HCT116 (cell line): ENCODE measurements around the gene AUTS2. TPM values are rescaled to one million over a fixed set of nuclear protein-coding genes. Genes with fewer than 3 reads are reported as not detected.

Experiments
- ATAC-seq: fragments of 200-7000 bp; cut with Tn5 transposase; 2 replicates; pipeline ENCODE4 v1.9.1; 2020; ENCODE audit warnings: mild to moderate bottlenecking, moderate library complexity
- BruUV-seq: library from RNA; stranded (reverse); fragments of 400-500 nt; replicated peaks from 2 replicates; lab custom pipeline; 2021; lab: Mats Ljungman, UMichigan
- CTCF ChIA-PET: fragments of 300-600 bp; sonication (Branson Sonifier 250); formaldehyde crosslinking; loops from one replicate; lab custom pipeline; 2021; ENCODE audit warnings: antibody characterized with exemption; lab: Charles Lee
- POLR2A ChIA-PET: fragments of 300-600, 350-600 bp; sonication (Branson Sonifier 250); formaldehyde crosslinking; loops from one replicate; lab custom pipeline; 2021; ENCODE audit warnings: antibody characterized with exemption; lab: Charles Lee
- RAD21 ChIA-PET, 2 experiments: fragments of 300-600 bp; sonication (Branson Sonifier 250); formaldehyde crosslinking; loops; one replicate each; lab custom pipeline; 2023; ENCODE audit warnings: low total read pairs in 2 of 2; ENCODE audit not compliant: uncharacterized antibody in 2 of 2, unreplicated experiment in 2 of 2, low non-redundant PET in 1 of 2; lab: Charles Lee
- DNase-seq: peaks from one replicate; pipeline ENCODE4 v3.0.0-alpha.2; 2010; ENCODE audit warnings: low read depth, low spot score
- H2AFZ ChIP-seq: fragments of 200-600 bp; shearing (Covaris generic), sonication (generic); 2 replicates; pipeline ENCODE4 v1.6.1; 2017; ENCODE audit warnings: low read depth, mixed run types, mixed read lengths, antibody characterized with exemption, low read length; ENCODE audit not compliant: poor library complexity, severe bottlenecking
- H3K27ac ChIP-seq: 2 replicates; pipeline ENCODE4 v1.5.1; 2012; ENCODE audit warnings: low read depth, low read length
- H3K27me3 ChIP-seq: fragments of 200-600 bp; sonication (generic); 2 replicates; pipeline ENCODE4 v1.6.1; 2016; ENCODE audit warnings: mixed run types, low read length, mixed read lengths; ENCODE audit not compliant: insufficient read depth
- H3K36me3 ChIP-seq, 2 experiments: fragments of 200-500 bp in 1 of 2; fragments of 200-600 bp in 1 of 2; sonication (Bioruptor generic) in 1 of 2; sonication (generic) in 1 of 2; 2 replicates each; pipeline versions ENCODE4 v1.5.1 to v1.6.1; 2014 to 2016; ENCODE audit warnings: low read length in 2 of 2, inconsistent platforms in 1 of 2, mixed read lengths in 1 of 2, mixed run types in 1 of 2; ENCODE audit not compliant: insufficient read depth in 2 of 2, control insufficient read depth in 1 of 2
- H3K4me1 ChIP-seq, 2 experiments: fragments of 200-600 bp in 1 of 2; sonication (generic) in 1 of 2; 2 replicates each; pipeline versions ENCODE4 v1.5.1 to v1.6.1; 2012 to 2017; ENCODE audit warnings: low read length in 2 of 2, inconsistent platforms in 1 of 2, mild to moderate bottlenecking in 1 of 2, mixed read lengths in 1 of 2, mixed run types in 1 of 2, moderate library complexity in 1 of 2; ENCODE audit not compliant: insufficient read depth in 2 of 2, control insufficient read depth in 1 of 2
- H3K4me2 ChIP-seq: fragments of 200-600 bp; sonication (generic); 2 replicates; pipeline ENCODE4 v1.6.1; 2017; ENCODE audit warnings: mixed run types, low read length, mixed read lengths
- H3K4me3 ChIP-seq, 2 experiments: fragments of 200-600 bp in 1 of 2; sonication (generic) in 1 of 2; replicated peaks in 1 of 2; 2 replicates each; pipeline ENCODE4 v1.5.1; 2011 to 2016; ENCODE audit warnings: low read length in 2 of 2, control low read depth in 1 of 2, low read depth in 1 of 2, mild to moderate bottlenecking in 1 of 2, mixed read lengths in 1 of 2, mixed run types in 1 of 2
- H3K79me2 ChIP-seq: fragments of 200-600 bp; sonication (generic); 2 replicates; pipeline ENCODE4 v1.6.1; 2017; ENCODE audit warnings: mild to moderate bottlenecking, mixed run types, low read length, moderate library complexity, mixed read lengths; ENCODE audit not compliant: insufficient read depth
- H3K9ac ChIP-seq: fragments of 200-600 bp; sonication (generic); 2 replicates; pipeline ENCODE4 v1.6.1; 2016; ENCODE audit warnings: low read length, mixed read lengths
- H3K9me2 ChIP-seq: fragments of 200-600 bp; sonication (generic), shearing (Covaris generic); 2 replicates; pipeline ENCODE4 v1.6.1; 2017; ENCODE audit warnings: mixed run types, mild to moderate bottlenecking, moderate library complexity; ENCODE audit not compliant: insufficient read depth
- H3K9me3 ChIP-seq, 2 experiments: fragments of 200-500 bp in 1 of 2; fragments of 200-600 bp in 1 of 2; sonication (Bioruptor generic) in 1 of 2; sonication (generic) in 1 of 2; 2 replicates each; pipeline ENCODE4 v1.6.1; 2014 to 2017; ENCODE audit warnings: low read length in 2 of 2, mixed read lengths in 2 of 2, inconsistent platforms in 1 of 2, low read depth in 1 of 2, mild to moderate bottlenecking in 1 of 2, mixed run types in 1 of 2, moderate library complexity in 1 of 2; ENCODE audit not compliant: control insufficient read depth in 1 of 2, insufficient read depth in 1 of 2
- H4K20me1 ChIP-seq: fragments of 200-600 bp; sonication (generic), shearing (Covaris generic); 2 replicates; pipeline ENCODE4 v1.6.1; 2017; ENCODE audit warnings: mixed run types, mild to moderate bottlenecking, moderate library complexity; ENCODE audit not compliant: insufficient read depth
- CEBPB ChIP-seq: IDR thresholded peaks from 2 replicates; pipeline ENCODE4 v1.6.1; 2012; ENCODE audit warnings: low read depth
- CTCF ChIP-seq, 3 experiments: fragments of 200-600 bp in 1 of 3; sonication (generic) in 1 of 3; IDR thresholded peaks in 2 of 3; conservative IDR thresholded peaks in 1 of 3; 2 replicates each; pipeline ENCODE4 v1.5.1; 2012 to 2017; ENCODE audit warnings: low read depth in 2 of 3, low read length in 2 of 3, antibody characterized with exemption in 1 of 3, borderline replicate concordance in 1 of 3, control low read depth in 1 of 3, mild to moderate bottlenecking in 1 of 3, mixed read lengths in 1 of 3, mixed run types in 1 of 3, moderate library complexity in 1 of 3; ENCODE audit not compliant: insufficient read depth in 1 of 3
- EGR1 ChIP-seq: IDR thresholded peaks from 2 replicates; pipeline ENCODE4 v1.6.1; 2012; ENCODE audit warnings: low read depth
- EZH2 ChIP-seq: fragments of 200-600 bp; sonication (generic); IDR thresholded peaks from 2 replicates; pipeline ENCODE4 v1.6.1; 2017; ENCODE audit warnings: antibody characterized with exemption, mixed run types
- EZH2phosphoT487 ChIP-seq: fragments of 200-600 bp; IDR thresholded peaks from 2 replicates; pipeline ENCODE4 v1.6.1; 2018; ENCODE audit warnings: antibody characterized with exemption, borderline replicate concordance
- FOSL1 ChIP-seq: IDR thresholded peaks from 2 replicates; pipeline ENCODE4 v1.6.1; 2012; ENCODE audit warnings: low read depth
- POLR2A ChIP-seq: IDR thresholded peaks from 2 replicates; pipeline ENCODE4 v1.7.0; 2011; ENCODE audit warnings: borderline replicate concordance; ENCODE audit not compliant: insufficient read depth, insufficient read length; ENCODE audit errors: extremely low read depth
- POLR2AphosphoS5 ChIP-seq: IDR thresholded peaks from 2 replicates; pipeline ENCODE4 v1.6.1; 2011; ENCODE audit warnings: mild to moderate bottlenecking, low read depth, low read length, moderate library complexity
- RAD21 ChIP-seq: IDR thresholded peaks from 2 replicates; pipeline ENCODE4 v1.6.1; 2012; ENCODE audit warnings: low read depth, mild to moderate bottlenecking
- REST ChIP-seq: IDR thresholded peaks from 2 replicates; pipeline ENCODE4 v1.6.1; 2012; ENCODE audit warnings: low read depth
- SIN3A ChIP-seq: IDR thresholded peaks from 2 replicates; pipeline ENCODE4 v1.6.1; 2012; ENCODE audit warnings: low read depth
- SRF ChIP-seq: IDR thresholded peaks from 2 replicates; pipeline ENCODE4 v1.6.1; 2012; ENCODE audit warnings: low read depth
- ZBTB33 ChIP-seq: IDR thresholded peaks from 2 replicates; pipeline ENCODE4 v1.6.1; 2011; ENCODE audit warnings: mild to moderate bottlenecking, low read length, moderate library complexity; ENCODE audit not compliant: insufficient replicate concordance; ENCODE audit errors: extremely low read depth
- intact Hi-C: fragments of 100-400 bp; cut with micrococcal nuclease; formaldehyde crosslinking; loops from 2 replicates; pipeline ENCODE4 v1.10.0; 2022
- total RNA-seq: library from RNA; stranded (reverse); gene quantifications from one replicate; pipeline ENCODE4 v1.2.1, GENCODE V29; 2021; ENCODE audit not compliant: unreplicated experiment
- TF ChIP-seq, protein P1 (sequence below): IDR thresholded peaks from 2 replicates; pipeline ENCODE4 v1.6.1; 2012

AUTS2 gene
- total RNA-seq, 1 experiment from 2014 or later, result 0.93 TPM

DNA sequence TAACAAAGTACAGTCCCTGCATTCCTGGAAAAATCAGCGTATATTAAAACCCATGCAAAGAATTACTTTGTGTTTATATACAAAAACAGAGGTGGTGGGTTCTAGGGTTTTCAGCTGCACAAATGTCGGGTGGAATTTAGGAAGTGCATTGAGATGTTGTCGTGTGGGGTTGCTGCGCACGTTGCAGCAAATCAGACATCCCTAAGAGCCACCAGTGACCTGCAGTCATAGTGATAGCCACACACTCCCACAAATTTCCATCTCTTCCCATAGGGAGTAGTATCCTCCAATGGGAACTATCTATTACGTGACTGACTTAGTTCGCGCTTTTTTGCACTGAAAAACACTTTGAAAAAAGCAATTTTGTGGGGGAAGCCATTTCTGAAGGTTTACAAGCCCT is 1158.5 kb downstream of the AUTS2 start:
- POLR2A ChIA-PET, result no interaction called here
- Histone ChIP-seq H3K27me3 (no peaks in the 10 kb centered on the region), H3K9ac (no peak overlapping the region), H3K36me3 (no peaks in the 10 kb centered on the region), H3K4me2 (no peak overlapping the region), H3K9me2 (no peaks in the 10 kb centered on the region), H3K4me1 (no peaks in the 10 kb centered on the region), H3K4me3 (no peak overlapping the region), H4K20me1 (no peaks in the 10 kb centered on the region), H3K9me3 (peaks cover 12 to 27% of the 10 kb centered on the region in 2 experiments; a peak in 2 of 4 replicates), H3K79me2 (no peaks in the 10 kb centered on the region), H3K27ac (no peak overlapping the region), H2AFZ (no peak overlapping the region)
- no TSS peak for BruUV-seq
- intact Hi-C loops, result no loop called here
- ATAC-seq (no peak), DNase-seq (no peak)
- CTCF ChIA-PET, result no interaction called here
- TF ChIP-seq CTCF (IDR thresholded peaks at IDR 0.05 in 2 of 3, conservative IDR thresholded peaks at IDR 0.05 in 1 of 3; ENCODE audit: borderline replicate concordance in 1 of 3, insufficient read depth in 1 of 3, low read depth in 2 of 3, low read length in 2 of 3) (no peak), POLR2AphosphoS5 (no peak), RAD21 (no peak)
- RAD21 ChIA-PET, result no interaction called here

DNA sequence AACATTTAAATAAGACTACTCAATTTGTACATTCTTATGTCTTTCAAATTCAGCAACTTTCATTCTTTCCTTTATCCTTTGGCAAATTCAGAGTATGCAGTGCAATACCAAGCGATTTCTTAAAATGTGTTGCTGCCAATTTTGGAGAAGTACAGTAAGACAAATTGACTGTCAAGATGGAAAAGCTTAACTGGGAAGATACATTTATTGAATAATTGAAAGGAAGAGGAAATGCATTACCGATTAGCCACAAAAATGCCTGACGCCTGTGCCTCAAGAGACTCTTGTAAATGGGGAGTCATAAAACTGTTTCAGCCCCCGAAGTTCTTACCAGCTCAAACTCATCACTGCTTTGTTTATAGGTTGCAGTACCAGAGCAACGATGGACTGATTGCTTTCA is 1160.4 kb downstream of the AUTS2 start:
- H3K79me2 ChIP-seq, result no peaks in the 10 kb centered on the region
- H2AFZ ChIP-seq, result no peak overlapping the region
- no peaks in the 10 kb centered on the region for H3K9me2 ChIP-seq
- H3K9ac ChIP-seq, result no peak overlapping the region
- no peak for ATAC-seq
- H3K9me3 ChIP-seq, result peaks cover 8 to 18% of the 10 kb centered on the region in 2 experiments; a peak in 2 of 4 replicates
- ChIA-PET RAD21 (no interaction called here), CTCF (no interaction called here), POLR2A (no interaction called here)
- DNase-seq, result no peak
- H3K4me1 ChIP-seq, result no peaks in the 10 kb centered on the region
- BruUV-seq, result no TSS peak
- no peaks in the 10 kb centered on the region for H3K27me3 ChIP-seq
- H3K4me2 ChIP-seq, result no peak overlapping the region
- intact Hi-C loops, result no loop called here
- H3K4me3 ChIP-seq, result no peak overlapping the region
- H3K27ac ChIP-seq, result no peak overlapping the region
- no peaks in the 10 kb centered on the region for H3K36me3 ChIP-seq
- H4K20me1 ChIP-seq, result no peaks in the 10 kb centered on the region
- no peak for TF ChIP-seq CEBPB
- TF ChIP-seq ZBTB33, result no peak
- TF ChIP-seq, protein P1, sequence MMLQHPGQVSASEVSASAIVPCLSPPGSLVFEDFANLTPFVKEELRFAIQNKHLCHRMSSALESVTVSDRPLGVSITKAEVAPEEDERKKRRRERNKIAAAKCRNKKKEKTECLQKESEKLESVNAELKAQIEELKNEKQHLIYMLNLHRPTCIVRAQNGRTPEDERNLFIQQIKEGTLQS, result no peak
- TF ChIP-seq POLR2AphosphoS5, result no peak
- no peak for TF ChIP-seq REST
- no peak for TF ChIP-seq FOSL1
- no peak for TF ChIP-seq EZH2phosphoT487
- TF ChIP-seq EZH2, result no peak
- no peak for TF ChIP-seq EGR1
- no peak for TF ChIP-seq SRF
- TF ChIP-seq SIN3A, result no peak
- TF ChIP-seq POLR2A, result no peak
